Rectal smooth muscle tissue (tissue), 1 donor: Measurements from ENCODE around the gene ISL2.
"Not testable (repeated sequence)": the region's sequence is repeated elsewhere in the genome, so short reads cannot be mapped to it uniquely, and the experiment has no call there.

Experiments
- H3K27ac ChIP-seq: one replicate; pipeline ENCODE4 v1.7.0; 2013; ENCODE audit warnings: low read depth, low read length, inconsistent platforms
- H3K27me3 ChIP-seq: one replicate; pipeline ENCODE4 v1.7.0; 2013; ENCODE audit warnings: low read length; ENCODE audit not compliant: control insufficient read depth, insufficient read depth
- H3K36me3 ChIP-seq: one replicate; pipeline ENCODE4 v1.7.0; 2013; ENCODE audit warnings: low read length; ENCODE audit not compliant: control insufficient read depth, insufficient read depth
- H3K4me1 ChIP-seq: one replicate; pipeline ENCODE4 v1.7.0; 2013; ENCODE audit warnings: low read length; ENCODE audit not compliant: control insufficient read depth, insufficient read depth
- H3K4me3 ChIP-seq: one replicate; pipeline ENCODE4 v1.7.0; 2013; ENCODE audit warnings: low read length
- H3K9ac ChIP-seq: one replicate; pipeline ENCODE4 v1.7.0; 2013; ENCODE audit warnings: low read length

Gene ISL2

DNA sequence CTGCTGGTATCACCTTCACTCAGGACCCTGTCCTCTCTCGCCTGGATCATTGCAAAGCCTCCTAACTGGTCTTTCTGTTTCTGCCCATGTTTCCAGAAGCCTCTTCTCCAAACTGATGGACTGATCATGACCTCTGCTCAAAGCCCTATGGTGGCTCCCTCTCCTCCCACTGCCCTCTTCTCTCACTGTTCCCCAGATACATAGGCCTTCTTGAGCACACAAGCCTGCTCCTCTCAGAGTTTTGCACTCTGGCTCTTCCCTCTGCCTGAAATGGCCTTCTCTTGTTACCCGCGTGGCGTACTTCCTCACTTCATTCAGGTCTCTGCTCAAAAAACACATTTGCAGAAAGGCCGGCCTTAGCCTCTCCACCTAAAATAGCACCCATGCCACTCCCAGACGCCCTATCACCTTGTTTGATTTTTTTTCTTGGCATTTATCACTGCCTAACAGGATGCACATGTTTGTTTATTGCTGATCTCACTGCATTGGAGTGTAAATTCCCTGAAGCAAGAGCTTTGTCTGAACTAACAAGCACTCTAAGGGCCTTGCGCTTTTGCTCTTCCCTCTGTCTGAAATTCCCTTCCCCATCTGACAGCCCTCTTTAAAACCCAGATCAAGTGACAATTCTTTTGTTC, 23.9 kb upstream of the ISL2 start:
- Histone ChIP-seq H3K9ac (no peak overlapping the region), H3K4me3 (no peak overlapping the region), H3K27me3 (no peaks in the 10 kb centered on the region), H3K27ac (no peak overlapping the region), H3K36me3 (no peaks in the 10 kb centered on the region), H3K4me1 (peaks cover 2% of the 10 kb centered on the region)

DNA sequence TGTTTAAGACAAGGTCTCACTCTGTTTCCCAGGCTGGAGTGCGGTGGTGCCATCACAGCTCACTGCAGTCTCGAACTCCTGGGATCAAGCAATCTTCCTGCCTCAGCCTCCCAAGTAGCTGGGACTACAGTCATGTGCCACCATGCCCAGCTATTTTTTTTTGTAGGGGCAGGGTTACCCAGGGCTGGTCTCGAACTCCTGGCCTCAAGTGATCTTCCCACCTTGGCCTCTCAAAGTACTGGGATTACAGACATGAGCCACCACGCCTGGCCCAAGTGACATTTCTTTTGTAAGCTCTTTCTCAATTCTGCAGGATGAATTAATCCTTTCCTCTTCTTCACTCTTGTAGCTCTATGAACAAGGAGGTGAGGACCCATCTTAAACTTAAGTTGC, 23.4 kb upstream of the ISL2 start:
- not testable (repeated sequence) for H3K9ac ChIP-seq, H3K36me3 ChIP-seq, H3K4me1 ChIP-seq, H3K27me3 ChIP-seq, H3K4me3 ChIP-seq, H3K27ac ChIP-seq

DNA sequence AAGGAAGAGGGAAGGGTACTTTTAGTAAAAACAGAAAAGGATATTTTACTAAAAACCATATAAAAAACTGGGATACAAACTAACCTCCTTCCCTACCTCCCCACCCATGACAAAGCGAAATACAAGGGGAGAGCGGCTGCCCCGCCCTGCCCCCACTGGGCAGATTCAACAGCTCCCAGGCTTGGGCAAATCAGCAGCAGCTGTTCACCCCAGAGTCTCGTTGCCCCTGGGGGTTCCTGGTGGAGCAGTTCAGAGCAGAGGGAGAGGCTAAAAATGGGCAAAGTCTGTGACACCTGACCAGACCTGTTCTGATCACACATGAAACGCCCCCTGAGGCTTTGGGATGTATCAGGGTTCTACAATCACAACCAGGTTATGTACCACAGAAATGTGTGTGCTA, 22.8 kb upstream of the ISL2 start:
- H3K36me3 ChIP-seq, result no peaks in the 10 kb centered on the region
- H3K4me1 ChIP-seq, result peaks cover 2% of the 10 kb centered on the region
- H3K4me3 ChIP-seq, result no peak overlapping the region
- H3K9ac ChIP-seq, result no peak overlapping the region
- no peak overlapping the region for H3K27ac ChIP-seq
- no peaks in the 10 kb centered on the region for H3K27me3 ChIP-seq

DNA sequence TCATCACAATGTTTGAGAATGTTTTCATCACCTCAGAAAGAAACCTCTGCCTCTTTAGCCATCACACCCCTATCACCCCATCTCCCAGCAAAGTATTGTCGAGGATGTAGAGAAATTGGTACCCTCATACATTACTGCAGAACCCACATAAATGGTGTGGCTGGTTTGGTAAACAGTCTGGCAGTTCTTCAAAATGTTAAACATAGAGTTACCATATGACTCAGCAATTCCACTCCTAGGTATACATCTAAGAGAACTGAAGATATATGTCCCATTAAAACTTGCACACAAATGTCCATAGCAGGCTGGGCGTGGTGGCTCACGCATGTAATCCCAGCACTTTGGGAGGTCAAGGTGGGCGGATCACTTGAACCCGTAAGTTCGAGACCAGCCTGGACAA, 16.6 kb upstream of the ISL2 start:
- Histone ChIP-seq H3K27me3 (no peaks in the 10 kb centered on the region), H3K4me3 (no peak overlapping the region), H3K9ac (no peak overlapping the region), H3K4me1 (no peaks in the 10 kb centered on the region), H3K27ac (no peak overlapping the region), H3K36me3 (no peaks in the 10 kb centered on the region)

DNA sequence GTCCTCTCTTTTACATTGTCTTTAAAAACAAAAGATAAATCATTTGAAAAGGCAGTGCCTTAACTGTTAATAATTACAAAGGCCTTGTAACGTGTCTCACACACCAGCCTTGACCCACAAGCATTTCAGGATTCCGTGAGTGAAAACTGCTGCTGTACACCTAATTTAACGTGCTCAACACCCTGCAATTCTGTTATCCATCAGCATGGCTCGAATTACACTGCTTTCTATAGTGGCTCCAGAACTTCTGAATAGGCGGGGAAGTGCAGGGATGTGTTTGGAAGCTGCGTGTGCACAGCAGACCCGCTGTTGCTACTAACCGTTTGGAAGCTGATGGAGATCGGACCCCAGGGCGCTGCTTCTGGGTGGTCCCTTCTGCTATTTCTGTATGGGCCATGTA, 15.4 kb upstream of the ISL2 start:
- Histone ChIP-seq H3K27ac (no peak overlapping the region), H3K27me3 (no peaks in the 10 kb centered on the region), H3K36me3 (no peaks in the 10 kb centered on the region), H3K4me1 (no peaks in the 10 kb centered on the region), H3K4me3 (no peak overlapping the region), H3K9ac (no peak overlapping the region)

DNA sequence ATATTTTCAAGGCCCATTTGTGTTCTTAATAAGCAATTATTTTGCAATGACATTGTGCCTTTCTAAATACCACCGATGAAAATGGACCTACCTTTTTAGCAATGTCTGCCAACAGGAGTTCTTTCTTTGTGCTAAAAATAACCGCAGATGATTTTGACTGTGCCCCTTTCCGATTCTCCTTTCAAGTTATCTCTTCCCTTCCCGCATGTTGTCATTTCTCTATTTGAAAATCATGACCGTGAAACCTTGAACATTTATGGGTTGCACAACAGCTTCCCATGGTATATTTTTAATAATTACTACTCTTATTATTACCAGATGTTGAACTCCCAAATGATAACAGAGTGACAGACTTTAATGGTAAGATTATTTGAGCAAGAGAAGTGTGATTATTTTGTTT, 15.0 kb upstream of the ISL2 start:
- Histone ChIP-seq H3K4me3 (no peak overlapping the region), H3K27ac (no peak overlapping the region), H3K36me3 (no peaks in the 10 kb centered on the region), H3K4me1 (no peaks in the 10 kb centered on the region), H3K27me3 (no peaks in the 10 kb centered on the region), H3K9ac (no peak overlapping the region)

DNA sequence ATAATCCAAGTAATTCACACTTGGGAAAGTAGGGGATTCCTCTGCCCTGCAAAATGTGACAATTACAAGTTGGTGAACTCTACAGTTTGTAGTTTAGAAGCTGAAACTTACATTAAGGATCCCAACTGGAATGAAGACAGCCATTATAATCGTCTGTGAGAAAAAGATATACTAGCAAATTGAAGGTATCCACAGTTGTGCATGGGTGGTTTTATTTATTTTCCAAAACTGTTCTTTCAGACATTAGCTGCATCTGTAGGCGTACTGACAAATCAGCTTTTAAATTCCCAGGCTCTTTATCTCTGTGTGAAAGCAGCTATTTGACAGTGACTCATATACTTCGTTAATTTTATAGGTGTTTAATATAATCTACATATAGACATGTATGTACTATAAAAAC, 12.5 kb upstream of the ISL2 start:
- Histone ChIP-seq H3K4me1 (no peaks in the 10 kb centered on the region), H3K9ac (no peak overlapping the region), H3K27me3 (no peaks in the 10 kb centered on the region), H3K4me3 (no peak overlapping the region), H3K27ac (no peak overlapping the region), H3K36me3 (no peaks in the 10 kb centered on the region)

DNA sequence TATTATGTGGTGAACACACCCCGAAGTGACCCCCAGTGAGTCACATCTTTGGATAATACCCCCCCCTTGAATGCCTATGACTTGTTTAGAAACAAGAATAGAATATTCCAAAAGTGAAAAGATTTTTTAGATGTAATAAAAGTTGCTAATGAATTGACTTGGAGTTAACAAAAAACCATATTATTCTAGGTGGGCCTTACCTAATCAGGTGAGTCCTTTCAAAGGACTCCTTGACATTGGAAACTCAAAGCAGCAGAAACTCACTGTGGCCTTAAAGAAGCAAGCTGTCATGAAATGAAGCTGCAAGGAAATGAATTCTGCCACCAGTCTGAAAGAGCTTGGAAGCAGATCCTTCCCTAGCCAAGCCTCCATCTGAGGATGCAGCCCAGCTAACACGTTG, 10.9 kb upstream of the ISL2 start:
- no peaks in the 10 kb centered on the region for H3K4me1 ChIP-seq
- H3K36me3 ChIP-seq, result no peaks in the 10 kb centered on the region
- H3K9ac ChIP-seq, result no peak overlapping the region
- no peaks in the 10 kb centered on the region for H3K27me3 ChIP-seq
- no peak overlapping the region for H3K27ac ChIP-seq
- no peak overlapping the region for H3K4me3 ChIP-seq

DNA sequence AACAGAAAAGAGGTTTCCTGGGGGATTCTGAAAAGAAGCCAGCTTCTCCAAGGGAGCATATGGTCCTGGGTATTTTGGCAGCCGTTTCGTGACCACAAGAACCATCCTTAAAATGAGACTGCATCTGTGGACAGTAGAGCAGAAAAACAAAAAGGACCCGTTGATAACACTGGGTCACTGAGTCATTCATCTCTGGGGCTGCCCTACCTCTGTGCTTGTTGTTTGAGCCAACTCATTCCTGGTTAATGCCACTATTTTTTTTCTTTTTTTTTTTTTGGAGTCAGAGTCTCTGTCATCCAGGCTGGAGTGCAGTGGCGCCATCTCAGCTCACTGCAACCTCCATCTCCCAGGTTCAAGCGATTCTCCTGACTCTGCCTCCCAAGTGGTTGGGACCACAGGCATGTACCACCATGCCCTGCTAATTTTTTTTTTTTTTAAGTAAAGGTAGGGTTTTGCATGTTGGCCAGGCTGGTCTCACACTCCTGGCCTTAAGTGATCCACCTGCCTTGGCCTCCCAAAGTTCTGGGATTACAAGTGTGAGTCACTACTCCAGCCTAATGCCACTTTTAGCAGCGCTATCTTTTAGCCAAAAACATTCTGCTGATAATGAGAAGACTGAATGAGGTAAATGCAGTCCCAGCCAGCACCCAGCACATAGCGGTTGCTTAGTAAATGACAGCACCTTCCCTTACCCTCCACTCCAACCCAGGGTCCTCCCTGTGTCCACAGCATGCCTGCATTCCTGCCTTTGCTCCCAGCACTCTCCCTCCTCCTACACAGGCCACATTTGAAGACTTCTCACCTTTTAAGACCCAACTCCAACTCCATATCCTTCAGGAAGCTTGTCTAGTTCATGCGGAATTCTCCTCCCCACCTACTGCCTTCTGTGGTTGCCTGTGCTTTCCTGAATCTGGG, 9.1 kb upstream of the ISL2 start:
- H3K27me3 ChIP-seq, result no peaks in the 10 kb centered on the region
- H3K27ac ChIP-seq, result no peak overlapping the region
- H3K9ac ChIP-seq, result no peak overlapping the region
- no peak overlapping the region for H3K4me3 ChIP-seq
- H3K36me3 ChIP-seq, result no peaks in the 10 kb centered on the region
- no peaks in the 10 kb centered on the region for H3K4me1 ChIP-seq

DNA sequence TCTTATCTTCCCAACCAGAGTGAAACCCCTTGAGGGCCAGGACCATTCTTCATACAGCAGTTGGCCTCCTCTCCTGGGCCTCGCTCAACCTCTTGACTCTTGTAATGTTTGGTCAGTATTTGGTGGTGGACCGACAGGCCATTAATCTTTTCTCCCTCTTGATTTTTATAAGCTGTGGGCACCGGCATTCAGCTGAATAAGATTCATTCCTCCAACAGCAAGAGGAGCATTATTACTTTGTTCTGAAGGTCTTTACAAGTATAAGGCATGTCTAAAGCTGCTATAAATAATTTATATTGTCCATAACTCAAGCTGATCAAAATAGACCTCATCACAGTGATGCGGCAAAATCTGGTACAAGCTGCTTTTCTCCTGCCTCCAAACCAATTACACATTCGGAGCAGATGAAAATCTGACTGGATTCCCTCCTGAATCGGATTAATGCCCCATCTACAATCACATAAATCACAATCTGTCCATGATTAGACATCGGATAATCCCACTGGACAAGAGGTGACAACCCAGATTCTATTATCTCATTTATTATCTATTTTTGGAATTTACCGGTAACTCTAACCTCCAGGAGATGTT, 8.4 kb upstream of the ISL2 start:
- Histone ChIP-seq H3K27me3 (no peaks in the 10 kb centered on the region), H3K27ac (no peak overlapping the region), H3K4me1 (no peaks in the 10 kb centered on the region), H3K4me3 (no peak overlapping the region), H3K36me3 (no peaks in the 10 kb centered on the region), H3K9ac (no peak overlapping the region)

DNA sequence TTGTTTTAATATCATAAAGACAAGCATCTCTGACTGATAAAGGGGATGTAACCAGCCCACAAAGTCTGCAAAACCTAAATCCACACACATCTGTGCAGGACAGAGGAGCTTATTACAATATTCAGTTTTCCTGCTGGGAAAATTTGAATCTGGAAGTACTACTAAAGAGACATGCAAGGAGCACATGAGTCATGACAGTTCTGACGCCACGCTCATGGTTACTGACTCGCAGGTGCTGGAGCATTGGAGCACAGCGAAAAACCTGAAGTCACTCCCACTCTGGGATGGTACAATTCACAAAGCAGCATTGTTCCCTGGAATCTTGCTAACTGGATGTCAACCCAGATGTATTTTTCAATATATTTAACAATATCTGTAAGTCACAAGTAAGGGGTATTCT, 7.6 kb upstream of the ISL2 start:
- H3K36me3 ChIP-seq, result no peaks in the 10 kb centered on the region
- no peak overlapping the region for H3K9ac ChIP-seq
- H3K27ac ChIP-seq, result no peak overlapping the region
- no peak overlapping the region for H3K4me3 ChIP-seq
- H3K4me1 ChIP-seq, result no peaks in the 10 kb centered on the region
- peaks cover 1% of the 10 kb centered on the region for H3K27me3 ChIP-seq

DNA sequence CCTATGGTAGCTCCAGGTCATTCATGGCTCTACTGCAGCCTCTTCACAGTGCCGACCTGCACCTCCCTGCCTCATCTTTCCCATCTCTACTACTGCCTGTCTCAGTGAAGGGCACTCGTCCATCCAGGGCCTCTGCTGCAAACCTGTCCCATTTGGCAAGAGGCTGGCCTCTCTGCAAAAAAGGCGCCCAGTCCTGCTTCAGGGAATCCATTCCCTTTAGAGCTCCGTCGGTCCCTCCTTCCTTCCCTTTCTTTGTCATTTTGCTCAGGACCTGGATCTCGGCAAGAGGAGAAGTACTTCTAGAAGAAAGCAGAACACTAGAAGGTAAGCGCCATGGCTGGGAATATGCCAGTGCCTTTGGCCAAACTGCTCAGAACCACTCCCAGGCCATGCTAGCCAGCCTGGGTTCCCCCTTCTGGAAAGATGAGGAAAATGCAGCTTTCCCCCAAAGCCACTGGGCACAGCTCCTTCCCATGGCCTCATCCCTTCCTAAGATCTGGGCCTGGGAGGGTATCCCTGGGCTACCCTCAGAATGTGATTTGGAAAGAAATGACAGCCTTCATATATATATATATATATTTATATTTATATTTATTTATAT, 6.4 kb upstream of the ISL2 start:
- Histone ChIP-seq H3K36me3 (no peaks in the 10 kb centered on the region), H3K9ac (no peak overlapping the region), H3K27ac (no peak overlapping the region), H3K27me3 (peaks cover 9% of the 10 kb centered on the region), H3K4me1 (no peaks in the 10 kb centered on the region), H3K4me3 (no peak overlapping the region)
